GM18526 (cell line): ENCODE results near the gene SLC36A1.

Experiments used
- POLR2A ChIP-seq: IDR thresholded peaks from 3 replicates; pipeline ENCODE4 v1.6.1; 2011; ENCODE audit not compliant: insufficient read length; ENCODE audit errors: extremely low read depth

Gene SLC36A1

DNA sequence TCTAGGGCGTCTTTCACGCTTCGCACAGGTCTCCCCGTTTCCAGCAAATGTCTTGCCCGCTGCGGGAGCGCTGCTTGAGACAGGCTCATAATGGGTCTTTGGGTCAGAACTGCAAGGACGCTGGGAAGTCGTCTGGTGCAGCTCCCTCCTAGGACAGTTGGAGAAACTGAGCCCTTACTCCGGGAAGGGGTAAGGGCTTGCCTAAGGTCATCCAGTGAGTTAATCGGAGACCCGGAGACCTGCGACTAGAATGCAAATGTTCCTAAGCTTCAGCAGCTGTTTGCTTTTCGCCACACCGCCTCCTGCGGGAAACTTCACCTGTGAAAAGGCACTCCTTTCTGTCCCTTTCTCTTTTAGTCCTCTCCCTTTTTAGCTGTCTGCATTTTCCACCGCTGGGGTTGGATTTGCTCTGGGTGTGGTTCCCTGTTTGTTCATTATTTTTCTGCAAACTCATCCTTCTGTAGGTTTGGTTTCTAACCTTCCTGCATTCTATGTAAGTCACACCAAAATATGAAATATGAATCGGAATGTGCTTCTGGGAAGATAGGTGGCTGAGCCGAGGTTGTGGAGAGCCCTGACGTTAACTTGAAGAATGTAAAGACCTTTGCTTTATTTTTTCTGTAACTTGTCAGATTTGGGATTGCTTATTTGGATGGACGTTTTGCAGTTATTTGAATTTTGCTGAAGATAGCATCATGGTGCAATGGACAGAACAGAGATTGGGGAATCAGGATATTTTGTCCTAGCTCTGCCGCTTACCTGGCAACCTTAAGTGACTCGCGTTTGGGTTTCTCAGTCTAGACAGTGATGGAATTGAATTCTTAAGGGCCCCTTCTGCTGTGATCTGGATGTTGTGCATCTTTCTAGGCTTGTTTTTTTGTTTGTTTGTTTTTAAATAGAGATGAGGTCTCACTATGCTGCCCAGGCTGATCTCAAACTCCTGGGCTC is 909 bp downstream of the SLC36A1 start:
- TF ChIP-seq POLR2A: no peak

DNA sequence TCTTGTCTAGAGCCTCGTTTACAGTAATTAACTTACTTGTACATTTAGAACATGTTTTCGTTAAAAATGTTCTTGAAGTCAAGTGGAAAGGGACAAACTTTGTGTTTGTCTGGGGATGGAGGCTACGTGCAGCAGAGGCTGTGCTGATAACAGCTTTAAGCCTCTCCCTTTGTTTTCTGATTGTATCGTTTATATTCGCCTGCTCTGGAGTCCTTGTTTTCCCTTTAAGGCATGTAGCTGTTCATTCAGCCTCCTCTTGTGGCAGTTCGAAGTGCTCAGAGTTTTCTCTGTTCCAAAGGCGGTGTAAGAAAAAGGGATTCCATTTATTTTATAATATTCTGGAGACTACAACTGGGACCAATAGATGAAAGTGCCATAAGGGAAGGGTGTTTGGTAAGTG is 1.9 kb downstream of the SLC36A1 start:
- no peak for TF ChIP-seq POLR2A

DNA sequence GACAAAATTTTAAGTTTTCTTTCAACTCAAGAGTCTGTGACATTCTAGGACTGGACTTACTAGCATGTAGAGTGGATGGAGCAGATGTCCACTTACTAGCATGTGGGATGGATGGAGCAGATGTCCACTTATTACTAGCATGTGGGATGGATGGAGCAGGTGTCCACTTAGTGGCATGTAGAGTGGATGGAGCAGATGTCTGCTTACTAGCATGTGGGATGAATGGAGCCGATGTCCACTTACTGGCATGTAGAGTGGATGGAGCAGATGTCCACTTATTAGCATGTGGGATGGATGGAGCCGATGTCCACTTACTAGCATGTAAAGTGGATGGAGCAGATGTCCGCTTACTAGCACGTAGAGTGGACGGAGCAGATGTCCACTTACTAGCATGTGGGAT is 2.4 kb downstream of the SLC36A1 start:
- no peak for TF ChIP-seq POLR2A

DNA sequence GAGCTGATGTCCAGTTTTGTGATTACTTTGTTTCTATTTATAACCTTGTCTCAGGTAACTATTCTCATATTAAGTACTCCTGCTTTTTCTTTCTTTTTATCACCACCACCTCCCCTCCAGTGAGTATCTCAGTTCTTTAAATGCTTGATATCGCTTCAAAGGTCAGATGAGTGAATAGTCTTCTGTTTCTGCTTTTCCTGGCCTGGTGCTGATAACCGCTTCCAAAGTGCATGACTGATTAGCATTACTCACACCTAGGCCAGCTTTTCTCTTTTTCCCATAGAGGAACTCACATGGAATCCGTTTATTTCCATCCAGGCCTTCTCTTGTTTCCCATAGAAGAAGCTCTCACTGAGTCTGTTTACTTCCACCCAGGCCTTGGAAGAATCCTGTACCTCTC is 3.2 kb downstream of the SLC36A1 start:
- no peak for TF ChIP-seq POLR2A

DNA sequence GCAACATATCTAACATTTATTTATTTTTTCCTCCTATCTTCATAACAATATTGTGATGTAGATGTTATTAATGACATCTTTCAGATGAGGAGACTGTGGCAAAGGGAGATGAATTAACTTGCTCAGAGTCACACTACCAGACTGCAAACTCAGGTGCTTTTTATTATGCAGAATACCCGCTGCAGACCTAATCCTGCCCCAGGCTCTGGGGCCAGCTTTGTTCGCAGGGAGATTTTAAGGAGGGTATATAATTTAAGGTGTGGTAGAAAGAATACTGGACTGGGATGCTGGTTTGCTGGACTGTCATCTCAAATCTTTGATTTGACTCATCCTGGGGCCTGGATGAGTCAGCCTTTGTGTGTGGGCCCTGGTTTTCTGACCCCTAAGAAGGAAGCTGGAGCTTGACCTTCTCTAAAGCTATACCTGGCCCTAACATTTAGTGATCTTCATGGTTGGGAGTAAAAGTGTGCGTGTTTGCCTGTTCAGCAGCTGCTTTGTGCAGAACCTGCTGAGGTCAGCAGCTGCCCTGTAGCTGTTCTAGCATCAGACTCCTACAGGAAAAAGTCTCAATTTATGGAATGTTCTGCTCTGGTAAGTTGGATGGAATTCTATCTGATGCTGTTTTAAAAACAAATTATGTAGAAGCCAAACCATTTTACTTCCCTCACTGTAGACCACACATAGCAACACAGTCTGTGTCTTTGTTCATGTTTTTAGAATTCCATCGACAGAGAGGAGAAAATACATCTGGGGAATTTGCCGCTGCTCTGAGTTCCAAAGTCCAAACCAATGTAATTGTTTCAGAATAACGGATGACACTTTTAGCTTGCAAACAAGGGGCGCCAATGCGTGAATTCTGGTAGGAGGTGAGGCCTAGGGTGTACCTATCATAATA is 4.5 kb downstream of the SLC36A1 start:
- no peak for TF ChIP-seq POLR2A

DNA sequence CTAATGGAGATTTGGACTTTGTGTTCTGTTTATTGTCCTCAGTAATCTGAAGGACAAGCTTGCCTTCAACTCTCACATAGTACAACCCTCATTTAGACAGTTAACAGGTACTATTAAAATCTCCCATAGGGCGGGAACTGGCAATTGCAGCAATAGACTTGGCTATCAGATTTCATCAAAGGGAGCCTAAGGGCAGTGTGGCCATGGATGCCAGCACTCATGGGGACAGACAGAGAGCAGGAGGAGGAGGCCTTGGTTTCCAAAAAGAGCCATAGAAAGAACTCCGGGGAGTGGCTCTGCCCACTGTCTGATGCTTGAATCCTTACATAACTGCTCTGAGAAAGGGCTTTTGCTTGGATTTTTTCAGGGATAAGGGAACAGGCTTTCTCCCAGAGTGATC is 6.8 kb downstream of the SLC36A1 start:
- TF ChIP-seq POLR2A: no peak

DNA sequence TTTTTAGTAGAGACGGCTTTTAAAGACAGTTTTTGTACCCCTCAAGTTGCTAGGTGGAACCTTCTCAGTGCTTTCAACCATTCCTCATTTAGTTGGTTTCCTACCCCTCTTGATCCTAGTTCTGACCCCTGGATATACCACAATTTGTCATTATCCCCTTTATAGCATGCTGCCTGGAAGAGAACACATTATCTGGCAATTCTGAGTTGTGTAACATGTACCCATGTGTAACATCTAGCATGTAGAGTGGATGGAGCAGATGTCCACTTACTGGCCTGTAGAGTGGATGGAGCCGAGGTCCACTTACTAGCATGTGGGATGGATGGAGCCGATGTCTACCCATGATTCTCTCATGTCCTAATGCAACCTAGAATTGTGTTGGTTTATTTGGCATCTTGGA is 7.5 kb downstream of the SLC36A1 start:
- no peak for TF ChIP-seq POLR2A

DNA sequence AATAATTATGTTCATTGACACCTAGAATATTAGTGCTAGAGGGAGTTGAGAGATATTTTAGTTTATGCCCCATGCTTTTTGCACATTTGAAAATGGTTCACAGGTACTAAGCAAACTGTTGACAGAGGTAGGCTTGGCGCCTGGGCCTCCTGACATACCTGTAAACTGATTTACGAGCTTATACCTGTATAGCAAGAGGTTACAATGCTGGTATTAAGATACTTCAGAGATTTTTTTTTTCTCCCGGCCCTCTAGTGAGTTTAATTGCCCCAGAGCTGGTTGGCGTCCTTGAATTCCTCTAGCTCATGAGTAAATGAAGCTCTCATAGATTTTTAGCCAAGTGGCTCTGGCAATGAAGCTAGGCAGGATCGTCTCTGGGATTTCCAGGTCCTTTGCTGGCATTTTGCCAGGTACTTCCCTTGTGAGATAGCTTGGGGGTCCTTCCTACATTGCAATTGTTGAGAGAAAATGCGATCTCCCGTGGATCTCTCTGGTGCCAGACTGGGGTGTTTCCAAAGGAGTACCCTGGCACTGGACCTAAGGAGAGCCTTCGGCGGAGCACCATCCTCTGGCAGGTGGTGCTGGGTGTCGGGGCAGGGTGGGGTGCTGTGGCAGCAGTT is 9.0 kb downstream of the SLC36A1 start:
- TF ChIP-seq POLR2A: no peak

DNA sequence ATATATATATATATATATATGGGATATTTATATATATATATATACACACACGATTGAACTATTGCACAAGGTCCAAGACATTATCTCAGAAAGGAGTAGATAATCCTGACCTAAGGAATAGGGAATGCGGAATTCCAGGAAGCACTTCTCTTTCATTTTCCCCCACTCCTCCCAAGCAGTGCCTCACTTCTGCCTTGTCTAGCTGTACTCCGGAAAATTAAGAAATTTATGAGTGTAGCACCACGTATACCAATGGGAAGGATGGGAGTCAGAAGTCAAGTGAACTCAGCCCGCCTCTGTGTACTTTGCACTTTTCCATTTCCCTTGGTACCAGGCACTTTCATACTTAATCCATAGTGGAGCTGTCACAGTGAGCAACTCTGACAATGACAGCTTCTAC is 10.9 kb downstream of the SLC36A1 start:
- no peak for TF ChIP-seq POLR2A

DNA sequence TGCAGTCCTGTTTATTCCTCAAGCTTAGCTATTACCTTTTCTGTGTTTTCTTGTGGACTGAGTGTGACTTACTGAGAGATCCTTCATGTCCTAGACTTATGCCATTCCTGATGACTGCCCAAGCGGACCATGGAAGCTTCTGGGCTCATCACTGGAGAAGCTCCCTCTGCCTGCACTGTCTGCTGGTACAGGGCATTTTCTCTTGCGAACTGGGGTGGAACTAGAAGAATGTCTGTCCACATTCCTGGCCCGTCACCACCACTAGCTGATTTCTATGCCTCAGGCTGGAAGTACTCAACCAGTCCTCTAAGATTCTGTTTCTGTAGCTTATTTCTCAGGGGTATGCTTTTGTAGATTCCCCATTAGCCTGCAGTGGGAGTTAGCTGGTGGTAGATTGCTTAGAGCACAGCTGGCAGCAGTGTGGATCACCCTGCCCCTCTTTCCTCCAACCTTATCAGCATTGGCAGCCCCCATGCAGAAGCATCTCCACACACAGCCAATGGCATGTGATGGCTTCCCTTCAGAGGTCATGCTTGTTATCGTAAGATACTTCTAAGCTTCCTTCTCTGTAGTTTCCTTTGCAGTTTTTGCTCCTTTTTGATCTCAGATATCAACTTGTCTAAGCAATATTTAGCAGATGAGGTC is 12.4 kb downstream of the SLC36A1 start:
- no peak for TF ChIP-seq POLR2A

DNA sequence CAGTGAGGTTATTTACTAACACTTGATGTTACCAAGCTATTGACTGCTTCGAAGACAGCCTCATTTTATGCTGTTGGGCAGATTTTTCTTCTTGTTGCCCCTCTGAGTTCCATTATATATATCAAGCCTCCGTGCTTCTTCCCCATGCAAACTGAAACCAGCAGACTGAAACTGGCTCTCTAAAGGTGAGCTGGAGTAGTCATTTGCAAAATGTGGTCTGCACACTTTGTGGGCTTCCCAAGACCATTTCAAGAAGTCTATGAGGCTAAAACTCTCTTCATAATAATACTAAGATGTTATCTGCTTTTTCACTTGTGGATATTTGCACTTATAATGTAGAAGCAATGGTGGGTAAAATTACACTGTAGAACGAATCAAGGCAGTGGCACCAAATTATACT is 13.9 kb downstream of the SLC36A1 start:
- TF ChIP-seq POLR2A: no peak

DNA sequence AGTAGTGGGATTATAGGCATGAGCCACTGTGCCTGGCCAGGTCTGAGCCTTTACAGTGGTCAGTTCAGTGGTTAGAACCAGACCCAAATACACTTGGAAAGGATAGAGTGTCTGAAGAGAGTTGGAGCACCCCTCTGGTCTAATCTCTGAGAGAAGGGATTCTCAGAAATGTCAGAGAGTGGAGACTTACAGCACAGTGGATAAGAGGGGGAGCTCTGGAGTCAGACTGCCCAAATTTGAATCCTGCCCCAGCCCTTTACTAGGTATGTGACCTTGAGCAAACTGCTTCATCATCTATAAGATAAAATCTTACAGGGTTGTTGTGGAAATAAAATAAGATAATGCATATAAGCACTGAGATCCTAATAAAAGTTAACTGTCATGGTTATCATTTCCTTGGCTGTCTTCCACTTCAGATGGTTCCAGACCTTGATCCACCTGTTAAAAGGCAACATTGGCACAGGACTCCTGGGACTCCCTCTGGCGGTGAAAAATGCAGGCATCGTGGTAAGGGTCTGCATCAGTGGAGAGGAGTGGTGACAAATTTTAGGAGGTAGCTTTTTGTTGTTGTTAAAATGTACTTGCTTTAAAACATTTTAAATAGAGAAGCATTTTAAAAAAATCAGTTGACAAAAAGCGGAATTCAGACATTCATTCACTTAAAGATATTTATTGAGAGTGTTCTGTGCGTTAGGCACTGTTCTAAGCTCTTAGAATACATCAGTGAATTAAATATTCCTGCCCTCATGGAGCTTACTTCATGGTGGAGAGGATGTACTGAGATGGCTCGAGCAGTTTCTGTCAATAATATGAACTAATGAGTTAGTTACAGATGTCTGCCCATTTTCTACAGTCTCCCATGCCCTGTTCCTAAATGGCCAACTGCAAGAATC is 16.0 kb downstream of the SLC36A1 start:
- no peak for TF ChIP-seq POLR2A

DNA sequence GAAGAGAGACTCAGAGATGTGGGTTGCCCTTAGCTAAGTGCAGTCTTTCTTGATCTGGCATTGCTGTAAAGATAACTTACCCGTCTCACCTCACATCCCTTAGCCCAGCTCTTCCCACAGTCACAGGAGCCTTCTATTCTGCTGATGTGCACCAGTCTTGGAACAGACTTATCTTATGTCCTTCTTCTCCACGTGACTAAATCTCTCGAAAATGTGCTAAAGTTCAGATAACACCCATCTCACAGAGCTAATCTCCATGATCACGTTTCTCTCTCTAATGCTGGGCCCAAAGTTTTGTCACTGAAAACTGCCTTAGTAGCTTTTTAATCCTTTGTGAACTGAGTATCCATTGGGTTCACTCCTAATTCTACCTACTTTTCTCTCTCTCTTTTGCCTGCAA is 16.7 kb downstream of the SLC36A1 start:
- no peak for TF ChIP-seq POLR2A

DNA sequence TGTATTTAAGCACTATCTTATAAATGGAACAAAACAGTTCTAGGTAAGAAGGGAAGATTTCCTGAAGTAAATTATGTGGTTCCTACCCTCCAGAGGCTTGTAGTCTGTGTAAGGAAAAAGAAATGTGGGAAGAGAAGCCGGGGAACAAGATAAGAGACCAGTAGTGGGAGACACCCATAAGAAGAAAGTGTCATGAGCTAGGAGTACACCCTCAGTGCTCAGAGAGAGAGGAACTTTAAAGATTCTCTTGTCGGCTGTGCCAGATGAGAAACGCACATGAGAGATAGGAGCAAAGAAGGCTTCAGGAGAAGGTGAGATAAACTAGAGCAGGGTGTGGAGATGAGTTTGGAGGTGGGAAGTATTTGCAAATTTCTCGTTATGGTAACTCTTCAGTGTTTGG is 18.1 kb downstream of the SLC36A1 start:
- TF ChIP-seq POLR2A: no peak

DNA sequence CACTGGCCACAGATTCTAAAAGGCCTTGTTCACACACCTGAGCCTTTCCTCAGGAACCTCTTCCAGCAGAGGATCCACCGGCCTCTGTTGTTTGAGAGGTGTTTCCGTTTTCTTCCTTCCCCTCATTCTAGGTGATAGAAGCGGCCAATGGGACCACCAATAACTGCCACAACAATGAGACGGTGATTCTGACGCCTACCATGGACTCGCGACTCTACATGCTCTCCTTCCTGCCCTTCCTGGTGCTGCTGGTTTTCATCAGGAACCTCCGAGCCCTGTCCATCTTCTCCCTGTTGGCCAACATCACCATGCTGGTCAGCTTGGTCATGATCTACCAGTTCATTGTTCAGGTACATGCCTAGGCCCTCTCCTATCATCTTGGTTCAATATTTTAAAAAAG is 20.2 kb downstream of the SLC36A1 start:
- no peak for TF ChIP-seq POLR2A

DNA sequence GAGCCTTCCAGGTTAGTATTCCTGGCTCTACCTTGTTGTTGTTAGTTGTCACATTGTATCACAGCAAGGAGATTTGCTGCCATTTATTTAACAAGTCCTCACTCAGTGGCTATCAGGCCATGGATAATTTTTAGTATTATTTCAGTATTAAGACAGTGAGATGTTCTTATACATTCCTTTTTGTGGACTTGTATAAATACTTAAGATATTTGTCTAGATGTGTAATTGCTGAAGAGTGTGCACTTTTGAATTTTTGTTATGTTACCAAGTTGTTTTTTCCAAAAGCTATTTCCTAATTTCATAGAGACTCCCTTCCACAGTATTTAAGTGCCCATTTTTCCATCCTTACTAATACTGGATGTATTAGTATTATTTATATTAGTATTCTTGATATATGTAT is 22.0 kb downstream of the SLC36A1 start:
- no peak for TF ChIP-seq POLR2A
